Lung microvascular endothelial cell (primary cell): ENCODE data around the gene DAZ4. TPM values are rescaled to one million over a fixed set of nuclear protein-coding genes. Genes with fewer than 3 reads are reported as not detected.
"Not testable (repeated sequence)": the region's sequence is repeated elsewhere in the genome, so short reads cannot be mapped to it uniquely, and the experiment has no call there.

ENCODE experiments used
- DNase-seq, 2 donors: peaks; one replicate each; pipeline versions ENCODE4 v3.0.0 to v3.0.0-alpha.2; 2010; ENCODE audit warnings: low read depth in 2 of 2
- total RNA-seq: library from RNA; depleted of rRNA; stranded (reverse); fragments of >200 nt; gene quantifications from 2 replicates; pipeline ENCODE4 v1.2.1, GENCODE V29; 2014

The DAZ4 gene, protein sequence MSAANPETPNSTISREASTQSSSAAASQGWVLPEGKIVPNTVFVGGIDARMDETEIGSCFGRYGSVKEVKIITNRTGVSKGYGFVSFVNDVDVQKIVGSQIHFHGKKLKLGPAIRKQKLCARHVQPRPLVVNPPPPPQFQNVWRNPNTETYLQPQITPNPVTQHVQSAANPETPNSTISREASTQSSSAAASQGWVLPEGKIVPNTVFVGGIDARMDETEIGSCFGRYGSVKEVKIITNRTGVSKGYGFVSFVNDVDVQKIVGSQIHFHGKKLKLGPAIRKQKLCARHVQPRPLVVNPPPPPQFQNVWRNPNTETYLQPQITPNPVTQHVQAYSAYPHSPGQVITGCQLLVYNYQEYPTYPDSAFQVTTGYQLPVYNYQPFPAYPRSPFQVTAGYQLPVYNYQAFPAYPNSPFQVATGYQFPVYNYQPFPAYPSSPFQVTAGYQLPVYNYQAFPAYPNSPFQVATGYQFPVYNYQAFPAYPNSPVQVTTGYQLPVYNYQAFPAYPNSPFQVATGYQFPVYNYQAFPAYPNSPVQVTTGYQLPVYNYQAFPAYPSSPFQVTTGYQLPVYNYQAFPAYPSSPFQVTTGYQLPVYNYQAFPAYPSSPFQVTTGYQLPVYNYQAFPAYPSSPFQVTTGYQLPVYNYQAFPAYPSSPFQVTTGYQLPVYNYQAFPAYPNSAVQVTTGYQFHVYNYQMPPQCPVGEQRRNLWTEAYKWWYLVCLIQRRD
- total RNA-seq, result not detected in 2 replicates

DNA sequence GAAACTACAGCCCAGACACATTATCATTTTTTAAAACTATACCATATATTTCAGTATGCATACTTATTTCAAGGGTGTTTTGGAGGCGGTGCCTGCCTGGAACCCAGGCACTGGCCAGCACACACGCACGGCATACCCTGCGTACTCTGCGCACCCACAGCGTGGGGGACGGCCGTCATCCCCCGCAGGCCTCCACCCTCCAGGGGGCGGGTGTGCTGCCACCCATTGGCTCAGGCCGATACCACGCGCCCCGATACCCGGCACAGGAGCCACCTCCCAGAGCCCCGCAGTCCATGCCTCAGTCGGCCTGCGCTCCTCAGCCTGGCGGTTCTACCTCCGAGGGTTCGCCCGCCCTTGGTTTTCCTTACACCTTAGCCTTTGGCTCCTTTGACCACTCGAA is at the start of gene DAZ4:
Gene DAZ4 (plus strand): TSS at position 301 of the 400 bp plus-strand sequence. CDS start 208 bp downstream, outside the sequence.
- not testable (repeated sequence) for DNase-seq

GRCh38 chrY:24813293-24813692 is 20.4 kb upstream of the DAZ4 start, which contains the start of gene DAZ3:
TSS of gene DAZ3 (minus strand) at chrY:24813393. CDS start at chrY:24813185, 208 bp downstream.
- DNase-seq, result not testable (repeated sequence)

GRCh38 chrY:24821836-24822235 is 11.9 kb upstream of the DAZ4 start:
- DNase-seq, result not testable (repeated sequence)

DNA sequence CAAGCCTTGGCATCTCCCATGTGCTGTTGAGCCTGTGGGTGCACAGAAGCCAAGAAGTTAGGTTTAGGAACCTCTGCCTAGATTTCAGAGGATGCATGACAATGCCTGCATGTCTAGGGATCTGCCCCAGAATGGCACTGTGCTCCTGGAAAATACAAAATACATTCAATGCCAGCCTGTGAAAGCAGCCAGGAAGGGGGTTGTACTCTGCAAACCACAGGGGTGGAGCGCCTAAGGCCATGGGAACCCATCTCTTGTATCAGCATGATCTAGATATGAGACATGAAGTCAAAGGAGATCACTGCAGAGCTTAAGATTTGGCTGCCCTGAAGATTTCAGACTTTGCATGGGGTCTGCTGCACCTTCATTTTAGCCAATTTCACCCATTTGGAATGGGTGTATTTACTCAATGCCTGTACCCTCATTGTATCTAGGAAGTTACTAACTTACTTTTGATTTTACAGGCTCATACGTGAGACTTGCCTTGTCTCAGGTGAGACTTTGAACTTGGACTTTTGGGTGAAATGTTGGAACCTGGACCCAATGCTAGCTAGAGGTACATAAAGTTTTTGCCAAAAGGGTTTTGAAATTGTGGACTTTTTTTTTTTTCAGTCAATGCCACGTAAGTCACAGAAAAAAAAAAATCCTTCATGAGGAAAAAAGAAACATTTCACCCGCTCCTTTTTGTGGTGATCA is 9.4 kb upstream of the DAZ4 start:
- not testable (repeated sequence) for DNase-seq

DNA sequence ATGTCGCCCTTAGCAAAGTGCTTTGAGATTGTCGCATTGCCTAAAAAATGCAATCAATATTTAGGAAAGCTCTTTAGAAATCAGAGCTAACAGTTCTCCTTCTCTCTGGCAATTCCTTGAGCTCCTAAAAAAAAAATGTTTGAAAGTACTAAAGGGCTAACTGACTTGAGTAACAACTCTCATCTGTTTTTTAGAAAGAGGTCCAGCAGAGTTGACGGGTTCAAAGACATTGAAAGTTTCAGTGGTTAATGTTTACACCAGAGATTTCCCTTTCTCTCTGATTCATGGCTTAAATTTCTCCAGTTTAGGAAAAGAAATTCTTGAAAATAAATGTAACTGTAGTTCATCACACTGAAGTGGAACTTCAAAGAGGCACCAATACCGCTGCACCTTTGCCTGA is 8.7 kb upstream of the DAZ4 start:
- DNase-seq, result not testable (repeated sequence)

Other genes with a start within 250 kb of the DAZ4 start
- gene BPY2B, start 215.9 kb upstream of the DAZ4 start, total RNA-seq, result not detected in 2 replicates
- gene DAZ3, start 20.5 kb upstream of the DAZ4 start, total RNA-seq, result not detected in 2 replicates
- gene BPY2C, start 218.2 kb downstream of the DAZ4 start, total RNA-seq, result not detected in 2 replicates